Transverse colon (tissue), 3 donors: ENCODE measurements around the gene GTPBP1.

Experiments used
- CTCF ChIP-seq, 5 experiments: fragments of 200-600 bp in 3 of 5; fragments of 450-650 bp in 2 of 5; sonication (generic) in 3 of 5; IDR thresholded peaks; 1 replicate in 2 of 5; 2 replicates in 3 of 5; pipeline ENCODE4 v1.5.1; 2016 to 2017; ENCODE audit warnings: antibody characterized with exemption in 5 of 5, inconsistent platforms in 3 of 5, mild to moderate bottlenecking in 2 of 5, moderate library complexity in 1 of 5
- EP300 ChIP-seq: sonication (generic); formaldehyde crosslinking; IDR thresholded peaks from one replicate; pipeline ENCODE4 v1.6.1; 2017; ENCODE audit warnings: antibody characterized with exemption, low read depth

GRCh38 chr22:38710351-38710750 is 4.6 kb downstream of the GTPBP1 start:
- TF ChIP-seq CTCF (IDR thresholded peaks at IDR 0.05) (no peak), EP300 (no peak)
